MM.1S (cell line): ENCODE results near the gene SOBP.

ENCODE experiments used
- EZH2 ChIP-seq: fragments of 300-600 bp; sonication (generic); optimal IDR thresholded peaks from 2 replicates; pipeline ENCODE3; 2017; ENCODE audit warnings: low read depth, mild to moderate bottlenecking, antibody characterized with exemption, low read length, mixed read lengths
- TF ChIP-seq, protein P1 (sequence below): fragments of 300-600 bp; sonication (generic); IDR thresholded peaks from 2 replicates; pipeline ENCODE4 v1.5.1; 2016; ENCODE audit warnings: antibody characterized with exemption, low read length, mixed read lengths

DNA sequence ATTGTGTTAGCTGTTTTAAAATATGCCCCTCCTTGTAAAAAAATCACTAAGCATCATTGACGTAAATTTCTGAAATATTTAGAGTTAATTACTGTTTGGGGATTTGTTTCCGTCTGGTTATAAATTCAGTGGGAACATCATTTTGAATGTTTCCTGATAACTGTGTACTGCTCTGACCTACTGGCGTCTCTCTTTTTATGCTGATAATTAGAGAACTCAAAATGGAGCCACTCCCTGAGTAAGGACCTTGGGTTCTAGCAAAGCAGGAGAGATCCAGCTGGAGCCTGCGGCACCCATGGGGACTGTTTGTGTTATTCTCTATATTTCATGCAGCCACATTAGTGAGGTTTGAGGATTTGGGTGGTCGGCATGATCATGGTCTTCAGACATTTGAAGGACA is 124.9 kb downstream of the SOBP start:
- TF ChIP-seq, protein P1, sequence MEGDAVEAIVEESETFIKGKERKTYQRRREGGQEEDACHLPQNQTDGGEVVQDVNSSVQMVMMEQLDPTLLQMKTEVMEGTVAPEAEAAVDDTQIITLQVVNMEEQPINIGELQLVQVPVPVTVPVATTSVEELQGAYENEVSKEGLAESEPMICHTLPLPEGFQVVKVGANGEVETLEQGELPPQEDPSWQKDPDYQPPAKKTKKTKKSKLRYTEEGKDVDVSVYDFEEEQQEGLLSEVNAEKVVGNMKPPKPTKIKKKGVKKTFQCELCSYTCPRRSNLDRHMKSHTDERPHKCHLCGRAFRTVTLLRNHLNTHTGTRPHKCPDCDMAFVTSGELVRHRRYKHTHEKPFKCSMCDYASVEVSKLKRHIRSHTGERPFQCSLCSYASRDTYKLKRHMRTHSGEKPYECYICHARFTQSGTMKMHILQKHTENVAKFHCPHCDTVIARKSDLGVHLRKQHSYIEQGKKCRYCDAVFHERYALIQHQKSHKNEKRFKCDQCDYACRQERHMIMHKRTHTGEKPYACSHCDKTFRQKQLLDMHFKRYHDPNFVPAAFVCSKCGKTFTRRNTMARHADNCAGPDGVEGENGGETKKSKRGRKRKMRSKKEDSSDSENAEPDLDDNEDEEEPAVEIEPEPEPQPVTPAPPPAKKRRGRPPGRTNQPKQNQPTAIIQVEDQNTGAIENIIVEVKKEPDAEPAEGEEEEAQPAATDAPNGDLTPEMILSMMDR, result no peak
- TF ChIP-seq EZH2, result no peak
